Measurements from ENCODE around the gene ATP1A1.

Gene ATP1A1

GRCh38 chr1:116372651-116373430 lies at the start of gene ATP1A1:
TSS of gene ATP1A1 (plus strand) at chr1:116373244. CDS start at chr1:116373512, 268 bp downstream.
- DNase-seq (ENCODE audit: low read depth): peak; percentile 97

GRCh38 chr1:116323491-116323890 lies 49.6 kb upstream of the ATP1A1 start:
- no peak for DNase-seq (ENCODE audit: low read depth)

- no peak for DNase-seq (ENCODE audit: low read depth)
These were observed 48.6 kb upstream of the ATP1A1 start for GRCh38 chr1:116324411-116324810.

GRCh38 chr1:116325104-116325503 lies 47.9 kb upstream of the ATP1A1 start:
- no peak for DNase-seq (ENCODE audit: low read depth)

GRCh38 chr1:116325922-116326321 lies 47.1 kb upstream of the ATP1A1 start:
- DNase-seq (ENCODE audit: low read depth): peak; percentile 9

GRCh38 chr1:116326486-116326885 lies 46.6 kb upstream of the ATP1A1 start:
- DNase-seq (ENCODE audit: low read depth): no peak

GRCh38 chr1:116328671-116329070 lies 44.4 kb upstream of the ATP1A1 start:
- no peak for DNase-seq (ENCODE audit: low read depth)

GRCh38 chr1:116329524-116330341 lies 43.3 kb upstream of the ATP1A1 start:
- no peak for DNase-seq (ENCODE audit: low read depth)

GRCh38 chr1:116330342-116330652 lies 42.7 kb upstream of the ATP1A1 start:
- DNase-seq (ENCODE audit: low read depth): no peak

- DNase-seq (ENCODE audit: low read depth): no peak
These were observed 42.2 kb upstream of the ATP1A1 start for GRCh38 chr1:116330846-116331245.

- no peak for DNase-seq (ENCODE audit: low read depth)
These were observed 41.5 kb upstream of the ATP1A1 start for GRCh38 chr1:116331523-116331922.

- DNase-seq (ENCODE audit: low read depth): no peak
These were observed 40.6 kb upstream of the ATP1A1 start for GRCh38 chr1:116332451-116332850.

- no peak for DNase-seq (ENCODE audit: low read depth)
These were observed 39.7 kb upstream of the ATP1A1 start for GRCh38 chr1:116333171-116334014.

- DNase-seq (ENCODE audit: low read depth): no peak
These were observed 39.0 kb upstream of the ATP1A1 start for GRCh38 chr1:116334015-116334547.

- DNase-seq (ENCODE audit: low read depth): no peak
These were observed 38.0 kb upstream of the ATP1A1 start for GRCh38 chr1:116334868-116335635.

- DNase-seq (ENCODE audit: low read depth): no peak
These were observed 37.0 kb upstream of the ATP1A1 start for GRCh38 chr1:116335850-116336624.

- DNase-seq (ENCODE audit: low read depth): no peak
These were observed 35.6 kb upstream of the ATP1A1 start for GRCh38 chr1:116337398-116337797.

- DNase-seq (ENCODE audit: low read depth): no peak
These were observed 34.6 kb upstream of the ATP1A1 start for GRCh38 chr1:116338400-116338799.

GRCh38 chr1:116340506-116341231 lies 32.4 kb upstream of the ATP1A1 start:
- DNase-seq (ENCODE audit: low read depth): no peak

- no peak for DNase-seq (ENCODE audit: low read depth)
These were observed 30.0 kb upstream of the ATP1A1 start for GRCh38 chr1:116343019-116343418.

All from activated T-cell treated with anti-CD3 and anti-CD28 coated beads for 1 hour (primary cell).